ENCODE results near the gene UCN2. TPM values are rescaled to one million over a fixed set of nuclear protein-coding genes. Genes with fewer than 3 reads are reported as not detected.
"Not testable (repeated sequence)": the region's sequence is repeated elsewhere in the genome, so short reads cannot be mapped to it uniquely, and the experiment has no call there.

Gene UCN2
- total and polyA plus RNA-seq, 3 donors from 2014 or later: 0.86 to 1.2 (median 0.87) TPM

DNA sequence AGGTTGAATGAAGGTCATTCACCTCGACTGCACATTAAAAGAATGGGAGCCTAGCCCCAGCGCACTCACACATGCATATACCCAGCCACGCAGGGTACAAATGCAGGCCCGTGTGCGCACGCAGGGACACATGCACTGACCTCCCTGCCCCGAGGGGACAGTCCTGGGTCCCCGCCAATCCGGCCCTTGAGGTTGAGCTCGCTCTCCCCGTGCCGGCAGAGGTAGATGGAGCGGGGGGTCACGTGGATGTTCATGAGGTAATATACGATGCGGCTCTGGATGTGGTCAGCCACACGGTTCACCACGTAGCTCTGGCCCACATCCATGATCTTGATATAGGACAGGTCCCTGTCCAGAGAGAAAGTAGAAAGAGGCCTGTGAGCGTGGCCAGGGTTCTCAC, 27.5 kb downstream of the UCN2 start:
- no peak overlapping the region for H3K4me3 ChIP-seq
- 95 to 96% methylated on average over 19 of the region's 19 CpGs for WGBS, 2 donors
- DNase-seq: no peak
- H3K4me1 ChIP-seq: no peaks in the 10 kb centered on the region
- no peak overlapping the region for H3K27ac ChIP-seq
- H3K9me3 ChIP-seq: no peaks in the 10 kb centered on the region
- intact Hi-C loops (cut with DNase I; ENCODE audit: low total_unique reads): no loop called here
- H3K27me3 ChIP-seq: no peaks in the 10 kb centered on the region
- TF ChIP-seq, protein P1, sequence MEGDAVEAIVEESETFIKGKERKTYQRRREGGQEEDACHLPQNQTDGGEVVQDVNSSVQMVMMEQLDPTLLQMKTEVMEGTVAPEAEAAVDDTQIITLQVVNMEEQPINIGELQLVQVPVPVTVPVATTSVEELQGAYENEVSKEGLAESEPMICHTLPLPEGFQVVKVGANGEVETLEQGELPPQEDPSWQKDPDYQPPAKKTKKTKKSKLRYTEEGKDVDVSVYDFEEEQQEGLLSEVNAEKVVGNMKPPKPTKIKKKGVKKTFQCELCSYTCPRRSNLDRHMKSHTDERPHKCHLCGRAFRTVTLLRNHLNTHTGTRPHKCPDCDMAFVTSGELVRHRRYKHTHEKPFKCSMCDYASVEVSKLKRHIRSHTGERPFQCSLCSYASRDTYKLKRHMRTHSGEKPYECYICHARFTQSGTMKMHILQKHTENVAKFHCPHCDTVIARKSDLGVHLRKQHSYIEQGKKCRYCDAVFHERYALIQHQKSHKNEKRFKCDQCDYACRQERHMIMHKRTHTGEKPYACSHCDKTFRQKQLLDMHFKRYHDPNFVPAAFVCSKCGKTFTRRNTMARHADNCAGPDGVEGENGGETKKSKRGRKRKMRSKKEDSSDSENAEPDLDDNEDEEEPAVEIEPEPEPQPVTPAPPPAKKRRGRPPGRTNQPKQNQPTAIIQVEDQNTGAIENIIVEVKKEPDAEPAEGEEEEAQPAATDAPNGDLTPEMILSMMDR (IDR thresholded peaks at IDR 0.05): no peak
- no peak for TF ChIP-seq POLR2A (IDR thresholded peaks at IDR 0.05)
- H3K36me3 ChIP-seq (ENCODE audit: low read depth, missing control alignments): no peaks in the 10 kb centered on the region

DNA sequence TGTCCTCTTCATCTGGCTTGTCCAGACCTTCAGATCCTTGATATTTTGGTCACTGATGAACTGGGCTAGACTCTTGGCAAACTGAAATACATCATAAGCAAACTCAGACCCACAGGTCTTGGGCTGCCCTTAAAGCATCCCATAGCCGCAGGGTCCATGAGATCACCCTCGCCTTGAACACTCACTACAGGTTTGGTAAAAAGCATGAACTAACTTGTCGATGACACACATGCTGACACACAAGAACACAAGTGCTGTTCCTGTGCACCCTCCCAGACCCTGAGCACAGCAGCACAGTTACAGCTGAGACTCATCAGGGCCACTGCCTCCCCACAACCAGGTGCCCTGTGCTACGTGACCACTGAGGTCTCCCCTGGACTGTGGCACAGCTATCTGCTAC, 28.0 kb downstream of the UCN2 start:
- no peak for DNase-seq
- no peaks in the 10 kb centered on the region for H3K27me3 ChIP-seq
- no peak overlapping the region for H3K27ac ChIP-seq
- H3K4me1 ChIP-seq: no peaks in the 10 kb centered on the region
- no peaks in the 10 kb centered on the region for H3K36me3 ChIP-seq (ENCODE audit: low read depth, missing control alignments)
- no peaks in the 10 kb centered on the region for H3K9me3 ChIP-seq
- no peak for TF ChIP-seq POLR2A (IDR thresholded peaks at IDR 0.05)
- intact Hi-C loops (cut with DNase I; ENCODE audit: low total_unique reads): no loop called here
- H3K4me3 ChIP-seq: no peak overlapping the region
- 94 to 95% methylated on average over 4 of the region's 4 CpGs for WGBS, 2 donors

DNA sequence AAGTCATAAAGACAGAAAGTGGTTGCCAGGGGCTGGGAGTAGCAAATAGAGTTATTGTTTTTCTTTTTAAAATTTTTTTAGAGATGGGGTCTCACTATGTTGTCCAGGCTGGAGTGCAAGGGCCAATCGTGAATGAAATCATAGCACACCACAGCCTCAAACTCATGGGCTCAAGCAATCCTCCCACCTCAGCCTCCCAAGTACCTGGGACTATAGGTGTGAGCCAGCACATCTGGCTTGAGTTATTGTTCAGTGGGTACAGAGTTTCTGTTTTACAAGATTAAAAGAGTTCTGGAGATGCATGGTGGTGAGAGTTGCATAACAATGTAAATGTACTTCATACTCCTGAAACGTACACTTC, 30.6 kb downstream of the UCN2 start:
- 72 to 94% methylated on average over 2 of the region's 2 CpGs for WGBS, 2 donors
- no peaks in the 10 kb centered on the region for H3K36me3 ChIP-seq (ENCODE audit: low read depth, missing control alignments)
- H3K27ac ChIP-seq: no peak overlapping the region
- no peaks in the 10 kb centered on the region for H3K27me3 ChIP-seq
- H3K4me3 ChIP-seq: no peak overlapping the region
- H3K9me3 ChIP-seq: no peaks in the 10 kb centered on the region
- DNase-seq: no peak
- intact Hi-C loops (cut with DNase I; ENCODE audit: low total_unique reads): no loop called here
- TF ChIP-seq, protein P1 (IDR thresholded peaks at IDR 0.05): no peak
- no peak for TF ChIP-seq POLR2A (IDR thresholded peaks at IDR 0.05)
- H3K4me1 ChIP-seq: no peaks in the 10 kb centered on the region

DNA sequence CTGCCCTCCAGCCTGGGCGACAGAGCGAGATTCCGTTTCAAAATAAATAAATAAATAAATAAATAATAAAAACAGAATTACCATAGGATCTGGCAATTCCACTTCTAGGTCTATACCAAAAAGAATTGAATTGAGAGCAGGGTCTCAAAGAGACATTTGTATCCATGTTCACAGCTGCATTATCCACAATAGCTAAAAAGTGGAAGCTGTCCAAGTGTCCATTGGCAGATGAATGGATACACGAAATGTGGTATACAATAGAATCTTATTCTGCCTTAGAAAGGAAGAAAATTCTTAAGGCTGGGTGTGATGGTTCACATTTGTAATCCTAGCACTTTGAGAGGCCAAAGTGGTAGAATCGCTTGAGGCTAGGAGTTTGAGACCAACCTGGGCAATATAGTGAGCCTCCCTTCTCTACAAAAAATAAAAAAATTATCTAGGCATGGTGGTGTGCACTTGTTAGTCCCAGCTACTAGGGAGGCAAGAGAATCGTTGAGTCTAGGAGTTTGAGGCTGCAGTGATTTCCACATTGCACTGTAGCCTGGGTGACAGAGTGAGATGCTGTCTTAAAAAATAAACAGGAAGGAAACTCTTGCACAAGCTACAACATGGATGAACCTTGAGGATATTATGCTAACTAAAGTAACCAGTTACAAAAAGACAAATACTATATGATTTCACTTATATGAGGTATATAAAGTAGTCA, 31.2 kb downstream of the UCN2 start:
- WGBS, 2 donors: 88 to 89% methylated on average over 6 of the region's 6 CpGs
- Histone ChIP-seq H3K4me3 (no peak overlapping the region), H3K9me3 (no peaks in the 10 kb centered on the region), H3K4me1 (no peaks in the 10 kb centered on the region), H3K36me3 (ENCODE audit: low read depth, missing control alignments) (no peaks in the 10 kb centered on the region), H3K27ac (no peak overlapping the region), H3K27me3 (no peaks in the 10 kb centered on the region)
- no peak for DNase-seq
- intact Hi-C loops (cut with DNase I; ENCODE audit: low total_unique reads): no loop called here
- TF ChIP-seq POLR2A (IDR thresholded peaks at IDR 0.05): no peak
- TF ChIP-seq, protein P1 (IDR thresholded peaks at IDR 0.05): no peak

DNA sequence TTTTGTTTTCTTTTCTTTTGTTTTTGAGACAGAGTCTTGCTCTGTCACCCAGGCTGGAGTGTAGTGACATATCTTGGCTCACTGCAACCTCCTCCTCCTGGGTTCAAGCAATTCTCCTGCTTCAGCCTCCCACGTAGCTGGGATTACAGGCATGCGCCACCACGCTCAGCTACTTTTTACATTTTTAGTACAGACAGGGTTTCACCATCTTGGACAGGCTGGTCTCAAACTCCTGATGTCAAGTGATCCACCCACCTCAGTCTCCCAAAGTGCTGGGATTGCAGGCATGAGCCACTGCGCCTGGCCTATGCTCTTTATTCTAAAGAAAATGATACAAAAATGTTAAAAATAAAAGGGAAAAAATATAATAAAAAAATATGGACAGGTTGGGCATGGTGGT, 32.9 kb downstream of the UCN2 start:
- H3K27me3 ChIP-seq; H3K27ac ChIP-seq; H3K4me3 ChIP-seq; intact Hi-C loops (cut with DNase I; ENCODE audit: low total_unique reads); H3K36me3 ChIP-seq (ENCODE audit: low read depth, missing control alignments); H3K4me1 ChIP-seq; H3K9me3 ChIP-seq; DNase-seq: not testable (repeated sequence)
- WGBS, 2 donors: 93 to 95% methylated on average over 4 of the region's 4 CpGs

DNA sequence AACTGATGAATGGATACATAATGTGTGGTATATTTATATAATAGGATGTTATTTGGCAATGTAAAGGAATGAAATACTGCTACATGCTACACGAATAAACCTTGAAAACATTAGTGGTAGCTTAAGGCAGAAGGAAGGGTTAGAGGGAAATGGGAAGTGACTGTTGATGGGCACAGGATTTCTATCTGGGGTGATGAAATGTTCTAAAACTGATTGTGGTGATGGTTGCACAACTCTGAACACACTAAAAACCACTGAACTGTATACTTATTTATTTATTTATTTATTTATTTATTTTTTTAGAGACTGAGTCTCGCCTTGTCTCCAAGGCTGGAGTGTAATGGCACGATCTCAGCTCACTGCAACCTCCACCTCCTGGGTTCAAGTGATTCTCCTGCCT, 34.8 kb downstream of the UCN2 start:
- Histone ChIP-seq H3K4me3 (no peak overlapping the region), H3K27ac (no peak overlapping the region), H3K4me1 (no peaks in the 10 kb centered on the region), H3K27me3 (no peaks in the 10 kb centered on the region), H3K9me3 (no peaks in the 10 kb centered on the region), H3K36me3 (ENCODE audit: low read depth, missing control alignments) (no peaks in the 10 kb centered on the region)
- no peak for TF ChIP-seq POLR2A (IDR thresholded peaks at IDR 0.05)
- TF ChIP-seq, protein P1 (IDR thresholded peaks at IDR 0.05): no peak
- DNase-seq: no peak
- WGBS, 2 donors: 81 to 84% methylated on average over 3 of the region's 3 CpGs
- intact Hi-C loops (cut with DNase I; ENCODE audit: low total_unique reads): no loop called here

All from testis (tissue), 3 donors.